GM18505 (cell line): ENCODE results near the gene NEDD4L.
A peak's percentile ranks its signal among the peaks of the same experiment; 100 is the strongest.
"Not testable (repeated sequence)": the region's sequence is repeated elsewhere in the genome, so short reads cannot be mapped to it uniquely, and the experiment has no call there.

Experiments used
- ATAC-seq: cut with Tn5 transposase; IDR thresholded peaks from one replicate; pipeline ENCODE4 v1.9.1; 2021; ENCODE audit not compliant: unreplicated experiment
- POLR2A ChIP-seq: IDR thresholded peaks from 4 replicates; pipeline ENCODE4 v1.6.1; 2011; ENCODE audit warnings: borderline replicate concordance; ENCODE audit not compliant: insufficient read depth, insufficient read length; ENCODE audit errors: extremely low read depth

NEDD4L gene

GRCh38 chr18:58038063-58038462 is 6.0 kb upstream of the NEDD4L start:
- TF ChIP-seq POLR2A, result no peak
- no peak for ATAC-seq

GRCh38 chr18:58041633-58042032 is 2.4 kb upstream of the NEDD4L start:
- no peak for TF ChIP-seq POLR2A
- ATAC-seq, result no peak

GRCh38 chr18:58042826-58043490 is 1.1 kb upstream of the NEDD4L start:
- no peak for ATAC-seq
- no peak for TF ChIP-seq POLR2A

GRCh38 chr18:58044370-58045241 is 580 bp downstream of the NEDD4L start:
- TF ChIP-seq POLR2A, result peak; percentile 11
- ATAC-seq, result peak; percentile 38

DNA sequence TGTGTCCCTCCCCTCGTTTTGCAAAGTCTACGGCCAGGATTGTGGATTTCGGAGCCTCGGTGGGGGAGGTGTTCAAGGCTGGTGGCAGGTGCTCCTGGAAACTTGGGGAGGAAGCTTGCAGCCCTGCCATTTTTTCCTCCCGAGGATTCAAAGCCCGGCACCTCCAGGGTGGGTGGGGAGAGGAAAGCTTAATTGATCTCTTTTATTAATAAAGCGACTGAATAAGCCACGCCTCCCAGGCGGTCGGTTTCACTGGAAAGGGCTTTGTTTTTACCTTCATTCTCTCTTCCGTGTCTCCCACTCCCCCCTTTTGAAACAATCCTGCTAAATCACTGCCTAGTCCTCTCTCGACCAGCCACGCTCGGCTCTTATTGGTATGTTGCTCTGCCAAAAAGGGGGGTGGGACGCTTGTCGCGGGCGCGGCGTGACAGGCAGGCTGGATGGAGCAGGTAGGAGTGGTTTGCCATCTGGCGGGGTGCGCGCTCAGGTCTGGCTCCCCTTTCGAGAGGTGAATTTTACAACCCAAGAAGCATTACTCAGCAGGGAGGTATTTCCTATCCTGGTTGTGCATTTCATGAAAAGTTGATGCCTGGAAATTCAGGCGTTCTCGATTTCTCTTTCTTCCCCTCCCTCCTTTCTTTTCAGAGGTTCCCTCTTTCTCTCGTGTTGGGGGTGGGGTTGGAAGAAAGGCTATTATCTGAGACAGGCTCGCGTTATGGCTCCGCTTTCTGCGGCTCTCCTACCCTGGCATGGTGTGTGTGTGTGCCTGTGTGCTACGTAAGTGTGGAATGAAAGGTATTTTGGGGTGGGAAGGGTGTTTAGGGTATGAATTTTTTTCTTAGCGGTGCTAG is 1.4 kb downstream of the NEDD4L start:
- no peak for TF ChIP-seq POLR2A
- ATAC-seq, result no peak

GRCh38 chr18:58046093-58046793 is 2.2 kb downstream of the NEDD4L start:
- no peak for TF ChIP-seq POLR2A
- no peak for ATAC-seq

DNA sequence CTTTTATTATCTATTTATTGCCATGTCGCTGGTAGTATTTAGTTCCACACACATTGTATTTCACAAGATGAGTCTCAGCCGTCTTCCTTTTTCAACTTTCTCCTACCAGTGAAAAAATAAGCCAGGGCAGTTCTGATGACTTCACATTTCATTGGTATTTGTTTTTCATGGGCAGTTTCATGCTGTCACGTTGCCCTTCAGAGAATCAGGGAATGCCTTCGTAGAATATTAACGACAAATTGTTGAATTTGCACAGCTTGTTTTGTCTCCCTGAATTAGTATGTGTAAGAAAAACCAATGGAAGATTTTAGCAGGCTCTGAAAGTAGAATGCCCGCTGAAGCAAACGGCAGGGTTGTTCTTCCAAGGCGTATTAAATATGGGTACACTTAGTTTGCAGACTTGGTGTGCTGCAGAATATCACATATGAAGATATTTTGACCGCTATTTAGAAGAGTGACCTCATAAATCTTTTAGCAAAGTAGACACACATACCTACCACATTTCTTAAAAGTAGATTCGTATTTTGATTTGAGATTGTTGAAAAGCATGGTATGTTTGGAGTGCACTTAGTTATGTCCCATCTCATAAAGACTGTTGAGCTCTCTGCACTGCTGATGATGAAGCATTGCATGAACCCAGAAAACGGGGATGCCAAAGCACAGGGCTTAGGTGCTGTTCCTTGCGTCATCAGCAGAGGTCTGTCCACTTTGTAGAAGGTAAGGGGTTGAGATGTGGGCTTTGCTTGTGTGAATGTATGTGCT is 2.9 kb downstream of the NEDD4L start:
- no peak for ATAC-seq

DNA sequence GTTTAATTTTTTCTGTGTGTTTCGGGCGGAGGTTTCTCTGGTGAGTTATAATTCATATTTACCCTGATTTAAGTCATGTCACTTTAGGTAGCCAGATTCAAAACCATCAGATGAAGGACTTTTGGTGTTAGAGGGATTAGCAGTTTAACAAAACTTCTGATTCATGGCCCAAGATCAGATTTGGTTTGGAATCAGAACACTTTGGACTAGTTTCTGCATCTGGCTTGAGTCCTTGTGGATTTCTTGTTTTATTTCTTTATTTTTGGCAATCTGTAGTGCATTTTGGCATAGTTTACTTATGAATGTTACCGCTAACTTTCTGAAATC is 3.5 kb downstream of the NEDD4L start:
- TF ChIP-seq POLR2A, result no peak
- ATAC-seq, result no peak

More for the DNA sequence above, 2.9 kb downstream of the NEDD4L start:
- no peak for TF ChIP-seq POLR2A

GRCh38 chr18:58048081-58048642 is 4.1 kb downstream of the NEDD4L start:
- no peak for ATAC-seq
- TF ChIP-seq POLR2A, result no peak

GRCh38 chr18:58049000-58049688 is 5.1 kb downstream of the NEDD4L start:
- no peak for TF ChIP-seq POLR2A
- ATAC-seq, result no peak

GRCh38 chr18:58050963-58051362 is 6.9 kb downstream of the NEDD4L start:
- ATAC-seq, result not testable (repeated sequence)
